Spleen (tissue), 7 donors: ENCODE data around the gene LATS1.
"Not testable (repeated sequence)": the region's sequence is repeated elsewhere in the genome, so short reads cannot be mapped to it uniquely, and the experiment has no call there.

Experiments
- POLR2A ChIP-seq, 3 donors: fragments of 450-650 bp; IDR thresholded peaks; one replicate each; pipeline ENCODE4 v1.5.1; 2017; ENCODE audit warnings: antibody characterized with exemption in 3 of 3, mild to moderate bottlenecking in 1 of 3
- POLR2AphosphoS5 ChIP-seq, 3 donors: sonication (generic); formaldehyde crosslinking; IDR thresholded peaks; one replicate each; pipeline ENCODE4 v1.5.1; 2017; ENCODE audit warnings: antibody characterized with exemption in 3 of 3
- TF ChIP-seq, protein P1 (sequence below), 11 experiments: fragments of 200-600 bp in 7 of 11; fragments of 450-650 bp in 4 of 11; sonication (generic) in 4 of 11; IDR thresholded peaks in 8 of 11; conservative IDR thresholded peaks in 3 of 11; 1 replicate in 7 of 11; 2 replicates in 4 of 11; pipeline versions ENCODE4 v1.4.0 to v1.8.0; 2016 to 2021; ENCODE audit warnings: antibody characterized with exemption in 11 of 11, inconsistent platforms in 4 of 11, mild to moderate bottlenecking in 1 of 11
- donor health status: DM: no; HTN: no; CAD: no; lungs with moderate emphysema.
- donor health status: DM: no; HTN: no; CAD: no.
- donor health status: DM: no; HTN: no; CAD: no.

DNA sequence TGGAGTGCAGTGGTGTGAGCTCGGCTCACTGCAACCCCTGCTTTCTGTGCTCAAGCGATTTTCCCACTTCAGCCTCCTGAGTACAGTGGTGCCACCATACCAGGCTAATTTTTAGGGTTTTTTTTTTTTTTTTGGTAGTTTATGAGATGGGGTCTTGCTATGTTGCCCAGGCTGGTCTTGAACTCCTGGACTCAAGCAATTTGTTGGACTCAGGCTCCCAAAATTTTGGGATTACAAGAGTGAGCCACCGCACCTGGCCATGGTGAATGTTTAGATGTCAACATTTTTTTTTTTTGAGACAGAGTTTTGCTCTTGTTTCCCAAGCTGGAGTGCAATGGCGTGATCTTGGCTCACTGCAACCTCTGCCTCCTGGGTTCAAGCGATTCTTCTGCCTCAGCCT lies 34.0 kb upstream of the LATS1 start:
- TF ChIP-seq, protein P1, sequence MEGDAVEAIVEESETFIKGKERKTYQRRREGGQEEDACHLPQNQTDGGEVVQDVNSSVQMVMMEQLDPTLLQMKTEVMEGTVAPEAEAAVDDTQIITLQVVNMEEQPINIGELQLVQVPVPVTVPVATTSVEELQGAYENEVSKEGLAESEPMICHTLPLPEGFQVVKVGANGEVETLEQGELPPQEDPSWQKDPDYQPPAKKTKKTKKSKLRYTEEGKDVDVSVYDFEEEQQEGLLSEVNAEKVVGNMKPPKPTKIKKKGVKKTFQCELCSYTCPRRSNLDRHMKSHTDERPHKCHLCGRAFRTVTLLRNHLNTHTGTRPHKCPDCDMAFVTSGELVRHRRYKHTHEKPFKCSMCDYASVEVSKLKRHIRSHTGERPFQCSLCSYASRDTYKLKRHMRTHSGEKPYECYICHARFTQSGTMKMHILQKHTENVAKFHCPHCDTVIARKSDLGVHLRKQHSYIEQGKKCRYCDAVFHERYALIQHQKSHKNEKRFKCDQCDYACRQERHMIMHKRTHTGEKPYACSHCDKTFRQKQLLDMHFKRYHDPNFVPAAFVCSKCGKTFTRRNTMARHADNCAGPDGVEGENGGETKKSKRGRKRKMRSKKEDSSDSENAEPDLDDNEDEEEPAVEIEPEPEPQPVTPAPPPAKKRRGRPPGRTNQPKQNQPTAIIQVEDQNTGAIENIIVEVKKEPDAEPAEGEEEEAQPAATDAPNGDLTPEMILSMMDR (IDR thresholded peaks at IDR 0.05 in 8 of 11, conservative IDR thresholded peaks at IDR 0.05 in 3 of 11): not testable (repeated sequence)
- TF ChIP-seq POLR2AphosphoS5, POLR2A (IDR thresholded peaks at IDR 0.05): not testable (repeated sequence)
